RPMI7951 (cell line): Measurements from ENCODE around the gene NEK11. TPM values are rescaled to one million over a fixed set of nuclear protein-coding genes. Genes with fewer than 3 reads are reported as not detected.
"Not testable (repeated sequence)": the region's sequence is repeated elsewhere in the genome, so short reads cannot be mapped to it uniquely, and the experiment has no call there.

Source experiments
- DNase-seq: peaks from one replicate; pipeline ENCODE4 v3.0.0-alpha.2; 2012; ENCODE audit warnings: low read depth
- total RNA-seq: library from RNA; depleted of rRNA; stranded (reverse); fragments of >200 nt; shearing (Covaris generic); gene quantifications from 2 replicates; pipeline ENCODE4 v1.2.3, GENCODE V29; 2014

Gene NEK11
- total RNA-seq, 1 experiment from 2014 or later = 4.0 TPM

- DNase-seq = no peak
Measured at GRCh38 chr3:131299836-131300235, 273.2 kb downstream of the NEK11 start.

GRCh38 chr3:131303848-131304247, 277.2 kb downstream of the NEK11 start:
- no peak for DNase-seq

GRCh38 chr3:131304890-131305289, 278.2 kb downstream of the NEK11 start:
- DNase-seq = no peak

- no peak for DNase-seq
Measured at GRCh38 chr3:131306242-131306641, 279.6 kb downstream of the NEK11 start.

- DNase-seq = no peak
Measured at GRCh38 chr3:131314318-131314717, 287.6 kb downstream of the NEK11 start.

GRCh38 chr3:131315162-131315561, 288.5 kb downstream of the NEK11 start:
- no peak for DNase-seq

GRCh38 chr3:131317667-131318066, 291.0 kb downstream of the NEK11 start:
- DNase-seq = no peak

GRCh38 chr3:131323014-131323413, 296.3 kb downstream of the NEK11 start:
- DNase-seq = no peak

- no peak for DNase-seq
Measured at GRCh38 chr3:131323792-131324191, 297.1 kb downstream of the NEK11 start.

GRCh38 chr3:131324923-131325322, 298.2 kb downstream of the NEK11 start:
- no peak for DNase-seq

- DNase-seq = peak; percentile 49
Measured at GRCh38 chr3:131326307-131326706, 299.6 kb downstream of the NEK11 start.

GRCh38 chr3:131328721-131329120, 302.0 kb downstream of the NEK11 start:
- no peak for DNase-seq

GRCh38 chr3:131329774-131330173, 303.1 kb downstream of the NEK11 start:
- no peak for DNase-seq

- DNase-seq = not testable (repeated sequence)
Measured at GRCh38 chr3:131331456-131332085, 304.9 kb downstream of the NEK11 start.

- no peak for DNase-seq
Measured at GRCh38 chr3:131338948-131339640, 312.4 kb downstream of the NEK11 start.

GRCh38 chr3:131341761-131342160, 315.1 kb downstream of the NEK11 start:
- DNase-seq = no peak

- no peak for DNase-seq
Measured at GRCh38 chr3:131348911-131349310, 322.2 kb downstream of the NEK11 start.

- no peak for DNase-seq
Measured at GRCh38 chr3:131349454-131349853, 322.8 kb downstream of the NEK11 start.

- DNase-seq = peak; percentile 95
Measured at GRCh38 chr3:131349946-131350347, 323.3 kb downstream of the NEK11 start.

- peak; percentile 48 for DNase-seq
Measured at GRCh38 chr3:131350506-131350905, 323.8 kb downstream of the NEK11 start.

- DNase-seq = no peak
Measured at GRCh38 chr3:131353016-131353877, 326.6 kb downstream of the NEK11 start.

GRCh38 chr3:131353986-131354385, 327.3 kb downstream of the NEK11 start:
- no peak for DNase-seq
